ENCODE data around the gene CNIH1. TPM values are rescaled to one million over a fixed set of nuclear protein-coding genes. Genes with fewer than 3 reads are reported as not detected.

CNIH1 gene
- total RNA-seq, 1 experiment from 2014 or later = 80.7 TPM

GRCh38 chr14:54488646-54489317, 47.6 kb upstream of the CNIH1 start, which contains the start of gene GMFB:
GMFB (minus strand) TSS chr14:54488980; CDS start chr14:54488927, 53 bp downstream.
- POLR2A ChIA-PET = interaction anchor here (0.7 to 1.5 kb wide), 5 partner anchors 16 to 1936 kb away, joined by 3 to 7 read pairs (median 3); partner anchors contain the start of genes CGRRF1 and GPR137C
- TF ChIP-seq, protein P1, sequence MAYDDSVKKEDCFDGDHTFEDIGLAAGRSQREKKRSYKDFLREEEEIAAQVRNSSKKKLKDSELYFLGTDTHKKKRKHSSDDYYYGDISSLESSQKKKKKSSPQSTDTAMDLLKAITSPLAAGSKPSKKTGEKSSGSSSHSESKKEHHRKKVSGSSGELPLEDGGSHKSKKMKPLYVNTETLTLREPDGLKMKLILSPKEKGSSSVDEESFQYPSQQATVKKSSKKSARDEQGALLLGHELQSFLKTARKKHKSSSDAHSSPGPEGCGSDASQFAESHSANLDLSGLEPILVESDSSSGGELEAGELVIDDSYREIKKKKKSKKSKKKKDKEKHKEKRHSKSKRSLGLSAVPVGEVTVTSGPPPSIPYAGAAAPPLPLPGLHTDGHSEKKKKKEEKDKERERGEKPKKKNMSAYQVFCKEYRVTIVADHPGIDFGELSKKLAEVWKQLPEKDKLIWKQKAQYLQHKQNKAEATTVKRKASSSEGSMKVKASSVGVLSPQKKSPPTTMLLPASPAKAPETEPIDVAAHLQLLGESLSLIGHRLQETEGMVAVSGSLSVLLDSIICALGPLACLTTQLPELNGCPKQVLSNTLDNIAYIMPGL (CRISPR knock-in tag; IDR thresholded peaks at IDR 0.05) = peak; percentile 83; the same call in 1 of the 2 replicates
- TF ChIP-seq E2F5 (CRISPR knock-in tag; IDR thresholded peaks at IDR 0.05) (peak; percentile 75; the same call in 1 of the 2 replicates), ATF6 (CRISPR knock-in tag; IDR thresholded peaks at IDR 0.05) (no peak), AFF4 (CRISPR knock-in tag; IDR thresholded peaks at IDR 0.05; ENCODE audit: borderline replicate concordance) (no peak), ZNF138 (CRISPR knock-in tag; conservative IDR thresholded peaks at IDR 0.05) (no peak), ESRRA (CRISPR knock-in tag; IDR thresholded peaks at IDR 0.05; ENCODE audit: borderline replicate concordance) (peak; percentile 48; the same call in 1 of the 2 replicates), ZNF423 (CRISPR knock-in tag; IDR thresholded peaks at IDR 0.05) (no peak), USF2 (CRISPR knock-in tag; IDR thresholded peaks at IDR 0.05) (peak; percentile 95), ZNF317 (CRISPR knock-in tag; IDR thresholded peaks at IDR 0.05; ENCODE audit: borderline replicate concordance, low read depth) (peak; percentile 45; the same call in 1 of the 2 replicates), KAT7 (CRISPR knock-in tag; IDR thresholded peaks at IDR 0.05; ENCODE audit: borderline replicate concordance) (0 out of 2 replicates have a peak, but pooled peaks have one; percentile 53), ZNF263 (CRISPR knock-in tag; IDR thresholded peaks at IDR 0.05; ENCODE audit: low read depth) (no peak), NR3C1 (CRISPR knock-in tag; conservative IDR thresholded peaks at IDR 0.05; ENCODE audit: low read depth) (0 out of 2 replicates have a peak, but pooled peaks have one; percentile 23), GABPB1 (CRISPR knock-in tag; IDR thresholded peaks at IDR 0.05) (peak; percentile 54; the same call in 1 of the 2 replicates), ATF3 (CRISPR knock-in tag; conservative IDR thresholded peaks at IDR 0.05) (no peak), ELF4 (CRISPR knock-in tag; IDR thresholded peaks at IDR 0.05; ENCODE audit: low read depth) (0 out of 2 replicates have a peak, but pooled peaks have one; percentile 48), SP1 (CRISPR knock-in tag; conservative IDR thresholded peaks at IDR 0.05) (peak; percentile 44; the same call in 1 of the 2 replicates), CREM (CRISPR knock-in tag; IDR thresholded peaks at IDR 0.05) (peak; percentile 68; the same call in 1 of the 2 replicates), FOXP1 (CRISPR knock-in tag; IDR thresholded peaks at IDR 0.05; ENCODE audit: borderline replicate concordance) (peak; percentile 64; the same call in 1 of the 2 replicates), NFE2L1 (CRISPR knock-in tag; IDR thresholded peaks at IDR 0.05) (no peak), TEAD1 (CRISPR knock-in tag; IDR thresholded peaks at IDR 0.05) (peak; percentile 50; the same call in 1 of the 2 replicates)
- TF ChIP-seq, protein P2, sequence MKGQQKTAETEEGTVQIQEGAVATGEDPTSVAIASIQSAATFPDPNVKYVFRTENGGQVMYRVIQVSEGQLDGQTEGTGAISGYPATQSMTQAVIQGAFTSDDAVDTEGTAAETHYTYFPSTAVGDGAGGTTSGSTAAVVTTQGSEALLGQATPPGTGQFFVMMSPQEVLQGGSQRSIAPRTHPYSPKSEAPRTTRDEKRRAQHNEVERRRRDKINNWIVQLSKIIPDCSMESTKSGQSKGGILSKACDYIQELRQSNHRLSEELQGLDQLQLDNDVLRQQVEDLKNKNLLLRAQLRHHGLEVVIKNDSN (CRISPR knock-in tag; IDR thresholded peaks at IDR 0.05) = peak; percentile 94
- TF ChIP-seq, protein P3, sequence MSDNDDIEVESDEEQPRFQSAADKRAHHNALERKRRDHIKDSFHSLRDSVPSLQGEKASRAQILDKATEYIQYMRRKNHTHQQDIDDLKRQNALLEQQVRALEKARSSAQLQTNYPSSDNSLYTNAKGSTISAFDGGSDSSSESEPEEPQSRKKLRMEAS (CRISPR knock-in tag; IDR thresholded peaks at IDR 0.05) = peak; percentile 81
- TF ChIP-seq, protein P4, sequence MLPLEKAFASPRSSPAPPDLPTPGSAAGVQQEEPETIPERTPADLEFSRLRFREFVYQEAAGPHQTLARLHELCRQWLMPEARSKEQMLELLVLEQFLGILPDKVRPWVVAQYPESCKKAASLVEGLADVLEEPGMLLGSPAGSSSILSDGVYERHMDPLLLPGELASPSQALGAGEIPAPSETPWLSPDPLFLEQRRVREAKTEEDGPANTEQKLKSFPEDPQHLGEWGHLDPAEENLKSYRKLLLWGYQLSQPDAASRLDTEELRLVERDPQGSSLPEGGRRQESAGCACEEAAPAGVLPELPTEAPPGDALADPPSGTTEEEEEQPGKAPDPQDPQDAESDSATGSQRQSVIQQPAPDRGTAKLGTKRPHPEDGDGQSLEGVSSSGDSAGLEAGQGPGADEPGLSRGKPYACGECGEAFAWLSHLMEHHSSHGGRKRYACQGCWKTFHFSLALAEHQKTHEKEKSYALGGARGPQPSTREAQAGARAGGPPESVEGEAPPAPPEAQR (CRISPR knock-in tag; IDR thresholded peaks at IDR 0.05) = no peak

More at GRCh38 chr14:54488646-54489317, 47.6 kb upstream of the CNIH1 start, which contains the start of gene GMFB:
- H3K36me3 Mint-ChIP-seq = no peaks in the 10 kb centered on the region
- H3K27me3 Mint-ChIP-seq (ENCODE audit: low read depth) = no peaks in the 10 kb centered on the region
- peaks cover 49% of the 10 kb centered on the region for H3K4me1 Mint-ChIP-seq
- DNase-seq (ENCODE audit: low spot score) (peak; percentile 87), ATAC-seq (peak; percentile 84)
- peak within 1 kb of the TSS; percentile 92 for H3K4me3 Mint-ChIP-seq
- peak within 1 kb of the TSS; percentile 95 for H3K27ac Mint-ChIP-seq
- CTCF ChIA-PET = interaction anchor here (0.6 to 3.5 kb wide), 12 partner anchors 9 to 456 kb away, joined by 3 to 16 read pairs (median 4); partner anchors contain the start of gene CGRRF1
- no peaks in the 10 kb centered on the region for H3K9me3 Mint-ChIP-seq

All from WTC11 (cell line).